WTC11 (cell line): Measurements from ENCODE around the gene BMP10. TPM values are rescaled to one million over a fixed set of nuclear protein-coding genes. Genes with fewer than 3 reads are reported as not detected.

Experiments
- ATAC-seq: fragments of 200-7000 bp; cut with Tn5 transposase; 2 replicates; pipeline ENCODE4 v1.10.0; 2021; ENCODE audit warnings: mild to moderate bottlenecking, moderate library complexity
- CTCF ChIA-PET: fragments of 300-600 bp; sonication (Branson Sonifier 250); formaldehyde crosslinking; loops from one replicate; lab custom pipeline; 2021; ENCODE audit warnings: antibody characterized with exemption; lab: Charles Lee
- POLR2A ChIA-PET: fragments of 350-600 bp; sonication (Branson Sonifier 250); formaldehyde crosslinking; loops from one replicate; lab custom pipeline; 2021; ENCODE audit warnings: antibody characterized with exemption; lab: Charles Lee
- DNase-seq: peaks from one replicate; pipeline ENCODE4 v3.0.0; 2021; ENCODE audit warnings: low spot score
- H3K27ac Mint-ChIP-seq: 2 replicates; pipeline ENCODE4 v1.8.0; 2021; ENCODE audit warnings: mixed read lengths
- H3K27me3 Mint-ChIP-seq: 2 replicates; pipeline ENCODE4 v1.8.0; 2021; ENCODE audit warnings: low read depth, mild to moderate bottlenecking, moderate library complexity, mixed read lengths
- H3K36me3 Mint-ChIP-seq: 2 replicates; pipeline ENCODE4 v1.8.0; 2021; ENCODE audit warnings: mixed read lengths
- H3K4me1 Mint-ChIP-seq: 2 replicates; pipeline ENCODE4 v1.8.0; 2022; ENCODE audit warnings: mixed read lengths
- H3K4me3 Mint-ChIP-seq: 2 replicates; pipeline ENCODE4 v1.8.0; 2021; ENCODE audit warnings: mild to moderate bottlenecking, moderate library complexity, mixed read lengths
- H3K9me3 Mint-ChIP-seq: 2 replicates; pipeline ENCODE4 v1.8.0; 2021; ENCODE audit warnings: mixed read lengths
- CBFB ChIP-seq: sonication (generic); formaldehyde crosslinking; IDR thresholded peaks from 2 replicates; pipeline ENCODE4 v1.8.1; 2022; ENCODE audit warnings: mild to moderate bottlenecking, low read depth, missing genetic modification reagents
- CREB1 ChIP-seq: sonication (generic); formaldehyde crosslinking; IDR thresholded peaks from 2 replicates; pipeline ENCODE4 v1.8.0; 2023; ENCODE audit warnings: mild to moderate bottlenecking, missing genetic modification reagents
- E2F1 ChIP-seq: sonication (generic); formaldehyde crosslinking; IDR thresholded peaks from 2 replicates; pipeline ENCODE4 v1.8.0; 2022; ENCODE audit warnings: mild to moderate bottlenecking, missing genetic modification reagents
- ESRRA ChIP-seq: sonication (generic); formaldehyde crosslinking; IDR thresholded peaks from 2 replicates; pipeline ENCODE4 v1.8.1; 2022; ENCODE audit warnings: mild to moderate bottlenecking, missing genetic modification reagents, borderline replicate concordance
- FOXJ3 ChIP-seq: sonication (generic); formaldehyde crosslinking; IDR thresholded peaks from 2 replicates; pipeline ENCODE4 v1.9.0; 2021; ENCODE audit warnings: missing genetic modification reagents, mild to moderate bottlenecking, borderline replicate concordance
- HMGXB4 ChIP-seq: sonication (generic); formaldehyde crosslinking; IDR thresholded peaks from 2 replicates; pipeline ENCODE4 v1.8.1; 2023; ENCODE audit warnings: mild to moderate bottlenecking, moderate library complexity, missing genetic modification reagents
- MYBL2 ChIP-seq: sonication (generic); formaldehyde crosslinking; IDR thresholded peaks from 2 replicates; pipeline ENCODE4 v1.8.1; 2023; ENCODE audit warnings: mild to moderate bottlenecking, moderate library complexity, missing genetic modification reagents
- NFYB ChIP-seq: sonication (generic); formaldehyde crosslinking; conservative IDR thresholded peaks from 2 replicates; pipeline ENCODE4 v1.8.0; 2022; ENCODE audit warnings: low read depth, missing genetic modification reagents
- NR2C2 ChIP-seq: sonication (generic); formaldehyde crosslinking; IDR thresholded peaks from 2 replicates; pipeline ENCODE4 v1.8.0; 2022; ENCODE audit warnings: mild to moderate bottlenecking, missing genetic modification reagents
- PRDM15 ChIP-seq: sonication (generic); formaldehyde crosslinking; IDR thresholded peaks from 2 replicates; pipeline ENCODE4 v1.8.0; 2022; ENCODE audit warnings: missing genetic modification reagents
- RELA ChIP-seq: sonication (generic); formaldehyde crosslinking; IDR thresholded peaks from 2 replicates; pipeline ENCODE4 v1.8.1; 2022; ENCODE audit warnings: missing genetic modification reagents, mild to moderate bottlenecking, borderline replicate concordance
- USF2 ChIP-seq: sonication (generic); formaldehyde crosslinking; IDR thresholded peaks from 2 replicates; pipeline ENCODE4 v1.8.1; 2023; ENCODE audit warnings: mild to moderate bottlenecking, missing genetic modification reagents, moderate library complexity
- ZMAT4 ChIP-seq: fragments of 250-450 bp; sonication (Bioruptor Pico); IDR thresholded peaks from 2 replicates; pipeline ENCODE4 v1.9.0; 2021; ENCODE audit warnings: mild to moderate bottlenecking
- ZNF416 ChIP-seq: fragments of 250-450 bp; sonication (Bioruptor Pico); IDR thresholded peaks from 2 replicates; pipeline ENCODE4 v1.9.0; 2021; ENCODE audit warnings: mild to moderate bottlenecking, inconsistent platforms
- ZNF532 ChIP-seq: fragments of 250-450 bp; sonication (Bioruptor Pico); IDR thresholded peaks from 2 replicates; pipeline ENCODE4 v1.9.0; 2021; ENCODE audit warnings: mild to moderate bottlenecking, borderline replicate concordance
- ZNF671 ChIP-seq: fragments of 250-450 bp; sonication (Bioruptor Pico); IDR thresholded peaks from 2 replicates; pipeline ENCODE4 v1.8.0; 2021; ENCODE audit warnings: mild to moderate bottlenecking
- ZSCAN18 ChIP-seq: fragments of 250-450 bp; sonication (Bioruptor Pico); IDR thresholded peaks from 2 replicates; pipeline ENCODE4 v2.1.2; 2022; ENCODE audit warnings: mild to moderate bottlenecking, moderate library complexity
- total RNA-seq: library from RNA; stranded (reverse); gene quantifications from 3 replicates; pipeline ENCODE4 v1.2.3, GENCODE V29; 2021

BMP10 gene
- total RNA-seq, 1 experiment from 2014 or later = not detected

GRCh38 chr2:68885074-68885810, 14.0 kb upstream of the BMP10 start (continued):
- no peak for TF ChIP-seq NFYB (CRISPR knock-in tag)
- TF ChIP-seq USF2 (CRISPR knock-in tag) = no peak
- TF ChIP-seq, all 79 proteins: peak for 0

GRCh38 chr2:68880213-68880612, 9.0 kb upstream of the BMP10 start:
- CTCF ChIA-PET = interaction anchor here (0.9 to 2.3 kb wide), 3 partner anchors 63 to 416 kb away, joined by 3 to 6 read pairs (median 3); no protein-coding TSS in a partner anchor
- POLR2A ChIA-PET = no interaction called here
- ATAC-seq = no peak
- no peaks in the 10 kb centered on the region for H3K9me3 Mint-ChIP-seq
- H3K27ac Mint-ChIP-seq = no peak overlapping the region
- no peaks in the 10 kb centered on the region for H3K36me3 Mint-ChIP-seq
- no peak overlapping the region for H3K4me3 Mint-ChIP-seq
- H3K27me3 Mint-ChIP-seq = peaks cover 3% of the 10 kb centered on the region; the same call in 1 of the 2 replicates
- no peaks in the 10 kb centered on the region for H3K4me1 Mint-ChIP-seq
- no peak for DNase-seq
- TF ChIP-seq NR2C2 (CRISPR knock-in tag) (no peak), HMGXB4 (no peak), CREB1 (CRISPR knock-in tag) (no peak), ZSCAN18 (CRISPR knock-in tag) (no peak), ZMAT4 (CRISPR knock-in tag) (no peak), E2F1 (CRISPR knock-in tag) (no peak), ZNF416 (CRISPR knock-in tag) (no peak), MYBL2 (no peak), FOXJ3 (CRISPR knock-in tag) (no peak), ESRRA (no peak), PRDM15 (CRISPR knock-in tag) (no peak), ZNF532 (no peak), ZNF671 (CRISPR knock-in tag) (no peak), RELA (CRISPR knock-in tag) (no peak), CBFB (CRISPR knock-in tag) (no peak)
